GM18499 (cell line): Measurements from ENCODE around the gene UQCRC2.
"Not testable (repeated sequence)": the region's sequence is repeated elsewhere in the genome, so short reads cannot be mapped to it uniquely, and the experiment has no call there.

Experiments used
- ATAC-seq: cut with Tn5 transposase; IDR thresholded peaks from one replicate; pipeline ENCODE4 v1.9.1; 2021; ENCODE audit warnings: moderate number of reproducible peaks; ENCODE audit not compliant: insufficient read depth, unreplicated experiment

The UQCRC2 gene

GRCh38 chr16:21952793-21953540 is at the start of gene UQCRC2:
Gene UQCRC2 (plus strand): TSS chr16:21953361. CDS start chr16:21953424, 63 bp downstream.
- ATAC-seq = peak; percentile 65

- not testable (repeated sequence) for ATAC-seq
These were observed 20.5 kb upstream of the UQCRC2 start for GRCh38 chr16:21932650-21933049.

GRCh38 chr16:21933316-21933715 is 19.8 kb upstream of the UQCRC2 start:
- not testable (repeated sequence) for ATAC-seq

DNA sequence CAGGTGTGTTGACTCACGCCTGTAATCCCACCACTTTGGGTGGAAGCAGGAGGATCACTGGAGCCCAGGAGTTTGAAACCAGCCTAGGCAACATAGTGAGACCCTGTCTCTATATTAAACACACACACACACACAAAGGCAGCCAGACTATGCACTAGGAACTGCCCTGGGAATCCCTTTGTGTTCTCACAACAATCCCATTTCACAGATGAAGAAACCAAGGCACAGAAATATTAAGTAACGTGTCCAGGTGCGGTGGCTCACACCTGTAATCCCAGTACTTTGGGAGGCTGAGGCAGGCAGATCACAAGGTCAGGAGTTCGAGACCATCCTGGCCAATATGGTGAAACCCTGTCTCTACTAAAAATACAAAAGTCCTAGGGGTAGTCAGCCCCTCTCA is 19.4 kb upstream of the UQCRC2 start:
- ATAC-seq = not testable (repeated sequence)

- not testable (repeated sequence) for ATAC-seq
These were observed 16.9 kb upstream of the UQCRC2 start for GRCh38 chr16:21936216-21936615.

DNA sequence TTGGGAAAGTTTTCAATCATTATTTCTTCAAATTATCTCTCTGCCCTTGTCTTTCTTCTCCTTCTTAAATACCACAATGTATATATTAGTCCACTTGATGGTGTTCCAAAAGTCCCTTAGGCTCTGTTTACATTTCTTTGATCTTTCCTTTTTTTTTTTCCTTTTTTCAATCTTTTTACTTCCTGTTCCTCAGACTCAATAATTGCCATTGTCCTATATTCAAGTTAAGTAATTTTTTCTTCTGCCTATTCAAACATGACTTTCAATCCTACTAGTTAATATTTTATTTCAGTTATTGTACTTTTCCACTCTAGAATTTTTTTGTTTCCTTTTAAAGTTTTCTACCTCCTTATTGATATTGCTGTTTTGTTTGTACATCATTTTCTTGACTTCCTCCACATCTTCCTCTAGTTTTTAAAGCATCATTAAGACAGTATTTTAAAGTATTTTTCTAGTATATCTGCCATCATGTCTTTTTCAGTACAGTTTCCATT is 15.8 kb upstream of the UQCRC2 start:
- ATAC-seq = no peak

- ATAC-seq = no peak
These were observed 12.6 kb upstream of the UQCRC2 start for GRCh38 chr16:21940570-21940969.

DNA sequence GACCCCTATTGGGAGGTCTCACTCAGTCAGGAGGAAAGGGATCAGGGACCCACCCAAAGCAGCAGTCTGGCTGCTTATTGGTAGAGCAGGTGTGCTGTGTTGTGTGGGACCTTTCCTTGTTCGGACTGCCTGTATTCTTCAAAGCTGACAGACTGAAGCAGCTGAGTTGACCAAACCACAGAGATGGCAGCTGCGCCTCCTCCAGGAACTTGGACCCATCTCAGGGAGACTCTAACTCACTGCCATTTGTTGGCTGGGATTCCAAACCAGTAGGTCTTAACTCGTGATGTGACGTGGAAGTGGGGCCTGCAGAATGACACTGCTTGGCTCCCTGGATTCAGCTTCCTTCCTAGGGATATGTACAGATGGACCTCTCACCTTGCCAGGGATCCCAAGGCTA is 9.6 kb upstream of the UQCRC2 start:
- no peak for ATAC-seq

DNA sequence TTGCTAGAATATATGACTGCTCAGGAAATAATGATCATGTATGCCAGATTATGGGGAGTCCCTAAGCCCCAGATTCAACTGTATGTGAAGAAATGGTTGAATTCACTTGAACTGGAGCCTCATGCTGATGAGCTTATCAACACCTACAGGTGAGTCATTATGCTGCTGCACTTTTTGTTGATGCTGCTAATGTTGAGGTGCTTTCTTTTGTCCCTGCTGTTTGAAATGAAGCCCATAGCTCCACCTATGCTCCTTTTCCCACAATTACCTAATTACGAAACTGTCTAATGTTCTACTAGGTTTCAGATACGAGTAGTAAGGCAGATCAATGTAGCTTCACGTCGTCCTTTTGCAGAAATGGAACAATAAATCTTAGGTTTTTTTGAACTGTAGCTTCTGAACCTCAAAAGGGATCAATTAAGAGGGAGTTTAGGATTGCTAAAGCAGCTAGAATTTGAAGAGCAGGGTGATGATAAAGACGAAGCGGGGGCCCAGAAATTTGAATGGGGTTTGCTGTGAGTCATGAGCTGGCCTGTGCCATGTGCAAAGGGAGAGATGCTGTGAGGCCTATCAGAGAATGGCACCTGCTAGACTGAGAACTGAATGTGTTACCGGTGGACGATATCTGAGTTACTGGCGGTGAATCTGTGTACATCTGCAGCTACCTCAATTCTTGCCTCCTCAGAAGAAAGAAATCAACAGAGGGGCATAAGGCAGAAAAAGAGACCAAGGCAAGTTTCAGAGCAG is 6.1 kb upstream of the UQCRC2 start:
- ATAC-seq = no peak

DNA sequence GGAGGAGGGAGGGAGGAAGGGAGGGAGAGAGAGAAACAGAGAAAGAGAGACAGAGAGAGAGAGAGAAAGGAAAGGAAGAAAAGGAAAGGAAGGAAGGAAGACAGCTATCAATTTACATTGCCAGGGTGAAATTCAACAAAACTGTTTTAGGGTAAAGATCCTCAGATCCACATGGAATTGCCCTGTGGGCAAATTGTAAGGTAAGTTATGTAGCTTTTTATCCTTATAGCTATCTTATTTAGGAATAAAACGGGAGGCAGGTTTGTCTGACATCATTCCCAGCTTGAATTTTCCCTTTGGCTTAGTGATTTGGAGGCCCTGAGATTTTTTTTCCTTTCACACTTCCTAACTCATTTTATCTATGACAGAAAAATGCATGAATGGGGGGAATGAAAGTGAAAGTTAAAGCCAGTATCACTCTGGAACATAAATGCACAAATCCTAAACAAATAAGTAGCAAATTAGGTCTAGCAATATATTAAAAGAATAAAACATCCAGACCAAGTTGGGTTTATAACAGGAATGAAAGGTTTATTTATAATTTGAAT is 3.4 kb upstream of the UQCRC2 start:
- ATAC-seq = no peak

DNA sequence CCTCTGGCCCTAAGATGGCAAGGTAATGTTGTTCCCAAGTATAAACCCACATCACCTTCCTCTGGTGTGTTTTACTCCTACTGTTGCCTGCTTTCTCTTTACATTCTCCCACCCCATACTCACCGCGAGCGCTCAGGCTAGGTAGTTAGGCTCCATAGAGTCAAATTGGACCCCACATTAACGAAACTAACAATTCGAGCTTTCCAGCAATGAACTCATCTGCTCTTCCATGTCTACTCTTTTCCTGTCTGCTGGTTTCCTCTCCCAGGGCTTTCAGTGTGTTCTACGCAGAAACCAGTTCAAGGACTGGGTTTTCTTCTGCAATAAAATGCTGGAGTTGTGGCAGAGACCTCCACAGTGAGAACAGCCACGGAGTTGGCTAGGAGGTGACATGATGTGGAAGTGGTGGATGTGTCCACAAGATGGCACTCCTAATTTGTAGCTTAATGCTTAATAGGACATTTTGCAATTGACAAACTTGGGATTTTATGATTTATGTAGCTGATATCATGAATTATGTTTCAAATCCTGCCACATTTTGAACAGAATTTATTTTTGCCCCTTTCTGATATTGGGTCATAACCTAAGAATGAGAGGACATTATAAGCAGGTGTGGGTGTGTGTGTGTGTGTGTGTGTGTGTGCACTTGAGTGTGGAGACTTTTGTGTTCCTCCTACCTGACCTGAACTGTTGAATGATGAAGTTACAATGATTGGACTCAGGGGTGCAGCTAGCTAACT is 2.2 kb upstream of the UQCRC2 start:
- no peak for ATAC-seq

DNA sequence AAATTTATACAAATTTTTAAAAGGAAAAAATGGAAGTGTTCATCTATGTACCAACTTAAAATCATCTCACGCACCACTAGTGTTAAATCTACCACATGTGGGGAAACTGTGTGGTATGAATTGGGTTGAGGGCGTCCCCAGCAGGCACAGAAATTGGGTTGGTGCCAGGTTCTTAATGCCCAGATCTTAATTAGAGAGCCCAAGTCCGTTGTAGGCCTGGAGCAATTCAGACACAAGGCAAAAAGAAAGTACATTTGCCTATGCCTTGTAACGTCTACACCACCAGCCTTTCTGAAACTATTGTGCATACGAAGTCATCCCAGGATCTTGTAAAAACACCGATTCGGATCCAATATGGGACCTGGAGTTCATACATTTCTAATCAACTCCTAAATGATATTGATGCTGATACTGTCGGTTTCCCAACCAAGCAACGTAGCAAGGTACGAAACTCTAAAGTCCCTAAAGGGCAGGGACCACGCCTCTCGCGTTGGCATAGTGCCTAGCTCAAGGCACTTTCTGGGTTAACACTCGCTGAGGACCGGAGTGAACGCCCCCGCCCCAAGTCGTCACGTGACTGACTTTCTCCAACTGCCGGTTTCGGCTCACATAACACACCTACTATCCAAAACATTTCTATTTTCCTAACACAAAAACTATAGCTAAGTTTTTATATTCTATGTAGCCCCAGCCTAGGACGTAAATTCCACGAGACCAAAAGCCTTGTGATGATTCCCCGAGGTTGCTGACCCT is 945 bp upstream of the UQCRC2 start:
- peak; percentile 7 for ATAC-seq

DNA sequence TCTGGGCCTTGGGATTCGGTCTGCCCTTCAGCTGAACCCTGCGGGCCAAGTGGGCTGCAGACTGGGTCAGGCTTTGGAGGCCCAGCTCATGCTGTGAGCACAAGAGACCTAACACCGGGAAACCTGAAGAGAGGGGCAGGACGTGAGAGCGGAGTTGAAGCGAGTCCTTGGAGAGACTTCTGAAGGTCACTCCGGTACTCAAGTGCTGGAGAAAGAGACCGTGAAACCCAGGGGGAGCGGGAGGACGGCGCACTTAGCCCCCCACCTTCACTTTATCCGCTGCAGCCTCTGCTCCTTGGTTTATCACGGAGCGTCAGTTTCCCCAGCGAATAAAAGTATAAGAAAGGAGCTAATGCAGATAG is 361 bp downstream of the UQCRC2 start:
- no peak for ATAC-seq

- ATAC-seq = no peak
These were observed 4.7 kb downstream of the UQCRC2 start for GRCh38 chr16:21957714-21958346.

DNA sequence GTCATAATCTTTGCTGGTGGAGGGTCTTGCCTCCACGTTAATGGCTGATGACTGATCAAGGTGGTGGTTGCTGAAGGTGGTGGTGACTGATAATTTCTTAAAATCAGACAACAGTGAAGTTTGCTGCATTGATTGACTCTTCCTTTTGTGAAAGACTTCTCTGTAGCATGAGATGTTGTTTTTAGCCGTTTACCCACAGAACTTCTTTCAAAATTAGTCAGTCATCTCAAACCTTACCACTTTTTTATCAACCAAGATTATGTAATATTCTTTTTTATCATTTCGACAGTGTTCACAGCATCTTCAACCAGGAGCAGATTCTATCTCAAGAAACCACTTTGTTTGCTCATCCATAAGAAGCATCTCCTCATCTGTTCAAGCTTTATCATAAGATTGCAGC is 5.9 kb downstream of the UQCRC2 start:
- ATAC-seq = no peak

GRCh38 chr16:21962475-21962874 is 9.3 kb downstream of the UQCRC2 start:
- no peak for ATAC-seq

DNA sequence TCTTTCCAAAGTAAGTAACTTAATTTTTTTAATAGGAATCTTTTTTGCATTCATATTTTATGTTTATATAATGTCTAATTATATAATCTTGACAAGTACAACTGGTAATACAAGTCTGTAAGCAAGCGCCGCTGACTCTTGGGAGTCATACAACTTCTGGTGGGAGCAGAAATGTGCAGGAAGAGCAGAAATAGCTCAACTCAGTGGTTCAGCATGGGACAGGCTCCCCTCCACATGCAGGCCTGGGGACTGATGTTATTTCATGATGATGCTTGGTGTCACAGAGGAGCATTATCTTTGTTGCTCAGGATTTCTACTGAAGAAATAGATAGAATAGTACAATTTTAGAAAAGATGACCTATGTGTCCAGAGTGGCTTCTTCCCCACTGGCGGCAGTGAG is 10.7 kb downstream of the UQCRC2 start:
- ATAC-seq = no peak

DNA sequence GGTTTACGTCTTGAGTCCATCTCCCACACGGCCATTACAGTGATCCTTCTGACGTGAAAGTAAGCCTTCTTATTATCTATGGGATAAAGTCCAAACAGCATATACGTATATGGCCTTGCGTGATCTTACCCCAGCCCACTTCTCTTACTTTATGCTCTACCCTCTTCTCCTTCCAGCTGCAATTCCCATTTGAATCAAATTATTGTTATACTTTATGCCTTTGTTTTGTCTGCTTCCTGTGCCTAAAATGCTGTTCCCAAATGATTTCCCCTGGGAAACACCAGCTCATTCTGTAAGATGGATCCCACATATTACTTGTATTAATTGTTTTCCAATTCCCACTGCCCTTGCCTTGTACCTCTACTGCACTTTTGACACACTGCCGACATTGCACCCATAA is 11.2 kb downstream of the UQCRC2 start:
- no peak for ATAC-seq

DNA sequence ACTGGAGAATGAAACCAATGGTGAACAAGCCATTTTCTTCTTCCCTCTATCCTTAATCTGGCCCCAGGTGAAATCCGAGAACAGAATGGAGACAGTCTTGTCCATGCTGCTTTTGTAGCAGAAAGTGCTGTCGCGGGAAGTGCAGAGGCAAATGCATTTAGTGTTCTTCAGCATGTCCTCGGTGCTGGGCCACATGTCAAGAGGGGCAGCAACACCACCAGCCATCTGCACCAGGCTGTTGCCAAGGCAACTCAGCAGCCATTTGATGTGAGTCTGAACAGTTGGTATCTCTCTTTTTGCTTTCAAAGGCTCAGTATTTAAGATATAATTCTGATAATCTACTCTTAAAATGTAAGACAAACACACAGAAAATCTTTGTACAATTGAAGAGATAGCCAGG is 18.7 kb downstream of the UQCRC2 start:
- ATAC-seq = no peak

DNA sequence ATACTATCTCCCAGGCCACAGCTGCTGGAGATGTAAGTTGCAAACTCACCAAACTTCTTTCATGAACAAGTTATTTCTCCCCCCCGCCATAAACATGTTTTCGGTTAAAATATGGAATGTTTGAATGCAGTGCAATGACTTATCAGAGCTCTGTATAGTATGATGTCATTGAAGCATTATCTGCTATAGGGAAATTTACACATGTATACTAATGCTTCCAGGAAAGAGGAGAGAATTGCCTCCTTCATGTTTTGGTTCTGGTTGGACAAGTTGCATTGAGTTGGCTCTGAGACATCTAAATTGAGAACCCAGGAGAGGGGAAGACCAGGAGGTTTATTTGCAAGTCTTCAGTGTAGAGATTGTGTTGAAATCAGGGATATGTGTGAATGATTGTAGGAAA is 20.8 kb downstream of the UQCRC2 start:
- no peak for ATAC-seq
